Measurements from ENCODE around the gene PARD6G. TPM values are rescaled to one million over a fixed set of nuclear protein-coding genes. Genes with fewer than 3 reads are reported as not detected.
A peak's percentile ranks its signal among the peaks of the same experiment; 100 is the strongest.

PARD6G gene
- total and polyA plus RNA-seq, 7 donors: 1.2 to 13.0 (median 7.8) TPM; not detected in 1

- H3K36me3 ChIP-seq: no peaks in the 10 kb centered on the region
- no peaks in the 10 kb centered on the region for H3K9me3 ChIP-seq
- H3K27ac ChIP-seq: peak overlapping the region in 2 of 4 donors; percentile 46 to 62
- peak; percentile 52 for DNase-seq
- H3K4me1 ChIP-seq: peaks cover 0 to 20% (median 14%) of the 10 kb centered on the region in 4 donors
- no peaks in the 10 kb centered on the region for H3K27me3 ChIP-seq
- WGBS, 2 donors: 62 to 70% methylated on average over 17 of the region's 17 CpGs
- intact Hi-C loops (cut with DNase I): no loop called here
- H3K4me3 ChIP-seq: no peak overlapping the region
- TF ChIP-seq, protein P1, sequence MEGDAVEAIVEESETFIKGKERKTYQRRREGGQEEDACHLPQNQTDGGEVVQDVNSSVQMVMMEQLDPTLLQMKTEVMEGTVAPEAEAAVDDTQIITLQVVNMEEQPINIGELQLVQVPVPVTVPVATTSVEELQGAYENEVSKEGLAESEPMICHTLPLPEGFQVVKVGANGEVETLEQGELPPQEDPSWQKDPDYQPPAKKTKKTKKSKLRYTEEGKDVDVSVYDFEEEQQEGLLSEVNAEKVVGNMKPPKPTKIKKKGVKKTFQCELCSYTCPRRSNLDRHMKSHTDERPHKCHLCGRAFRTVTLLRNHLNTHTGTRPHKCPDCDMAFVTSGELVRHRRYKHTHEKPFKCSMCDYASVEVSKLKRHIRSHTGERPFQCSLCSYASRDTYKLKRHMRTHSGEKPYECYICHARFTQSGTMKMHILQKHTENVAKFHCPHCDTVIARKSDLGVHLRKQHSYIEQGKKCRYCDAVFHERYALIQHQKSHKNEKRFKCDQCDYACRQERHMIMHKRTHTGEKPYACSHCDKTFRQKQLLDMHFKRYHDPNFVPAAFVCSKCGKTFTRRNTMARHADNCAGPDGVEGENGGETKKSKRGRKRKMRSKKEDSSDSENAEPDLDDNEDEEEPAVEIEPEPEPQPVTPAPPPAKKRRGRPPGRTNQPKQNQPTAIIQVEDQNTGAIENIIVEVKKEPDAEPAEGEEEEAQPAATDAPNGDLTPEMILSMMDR (IDR thresholded peaks at IDR 0.05): peak in 1 of 4 experiments; percentile 9
- no peak for TF ChIP-seq EP300 (IDR thresholded peaks at IDR 0.05)
Observed at GRCh38 chr18:80200171-80200931, 47.0 kb downstream of the PARD6G start.

DNA sequence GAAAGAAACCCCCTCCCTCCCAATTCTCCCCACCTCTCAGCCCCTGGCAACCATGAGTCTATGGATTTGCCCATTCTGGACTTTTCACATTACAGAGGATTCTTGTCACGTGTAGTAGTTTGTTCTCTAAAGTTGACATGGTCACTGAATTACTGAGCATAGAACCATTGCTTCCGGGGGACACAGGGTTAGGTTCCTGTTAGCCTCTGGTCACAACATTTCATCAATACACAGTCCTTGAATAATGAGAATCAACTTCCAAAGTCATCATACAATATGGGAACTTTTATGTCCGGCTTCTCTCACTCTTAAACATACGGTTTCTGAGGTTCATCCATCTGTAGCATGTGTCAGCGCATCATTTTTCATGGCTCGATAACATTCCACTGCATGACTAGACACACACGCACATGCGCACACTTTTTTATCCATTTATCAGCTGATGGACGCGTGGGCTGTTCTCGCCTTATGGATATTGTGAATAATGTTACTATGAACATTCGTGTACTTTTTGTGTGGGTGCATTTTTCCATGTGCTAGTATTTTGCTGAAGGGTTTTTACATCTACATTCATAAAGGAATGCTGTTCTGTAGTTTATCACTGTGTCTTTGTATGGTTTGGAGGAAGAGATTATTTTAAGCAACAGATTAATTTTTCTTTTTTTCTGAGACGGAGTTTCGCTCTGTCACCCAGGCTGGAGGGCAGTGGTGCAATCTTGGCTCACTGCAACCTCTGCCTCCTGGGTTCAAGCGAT, 48.1 kb downstream of the PARD6G start:
- intact Hi-C loops (cut with DNase I): no loop called here

GRCh38 chr18:80198391-80198790, 48.9 kb downstream of the PARD6G start:
- WGBS, 2 donors: 80 to 89% methylated on average over 1 of the region's 1 CpG
- no peak for DNase-seq

More for the DNA sequence above, 48.1 kb downstream of the PARD6G start:
- Histone ChIP-seq H3K27ac (no peak overlapping the region), H3K4me1 (peaks cover 0 to 20% (median 14%) of the 10 kb centered on the region in 4 donors), H3K36me3 (no peaks in the 10 kb centered on the region), H3K27me3 (no peaks in the 10 kb centered on the region), H3K9me3 (no peaks in the 10 kb centered on the region), H3K4me3 (no peak overlapping the region)
- 92 to 93% methylated on average over 15 of the region's 15 CpGs for WGBS, 2 donors
- DNase-seq: no peak
- TF ChIP-seq POLR2AphosphoS5 (IDR thresholded peaks at IDR 0.05): no peak

DNA sequence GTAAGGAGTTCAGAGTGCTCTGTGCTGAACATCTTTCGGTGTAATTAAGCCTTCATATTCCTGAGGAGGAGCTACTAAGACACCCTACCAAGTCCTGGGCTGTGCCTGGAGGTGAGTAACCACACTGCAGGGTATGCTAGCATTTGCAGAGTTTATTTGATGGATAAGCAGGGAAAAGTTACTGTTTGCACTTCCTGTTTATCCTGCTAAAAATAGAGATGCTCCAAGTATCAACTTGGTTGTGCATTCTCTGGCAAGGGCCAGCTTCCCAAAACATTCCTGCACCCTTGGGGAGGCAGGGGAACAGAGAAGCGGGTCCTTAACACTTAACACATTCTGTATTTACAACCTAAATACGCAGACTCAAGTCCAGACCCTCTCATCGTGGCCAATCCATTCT, 49.8 kb downstream of the PARD6G start:
- no peaks in the 10 kb centered on the region for H3K27me3 ChIP-seq
- no peaks in the 10 kb centered on the region for H3K9me3 ChIP-seq
- intact Hi-C loops (cut with DNase I): no loop called here
- no peak for TF ChIP-seq EP300 (IDR thresholded peaks at IDR 0.05)
- TF ChIP-seq, protein P1 (IDR thresholded peaks at IDR 0.05): no peak
- no peak for TF ChIP-seq POLR2AphosphoS5 (IDR thresholded peaks at IDR 0.05)
- no peak for TF ChIP-seq POLR2A (IDR thresholded peaks at IDR 0.05)
- DNase-seq: no peak
- peaks cover 0 to 20% (median 14%) of the 10 kb centered on the region in 4 donors for H3K4me1 ChIP-seq
- no peaks in the 10 kb centered on the region for H3K36me3 ChIP-seq
- no peak overlapping the region for H3K4me3 ChIP-seq
- no peak overlapping the region for H3K27ac ChIP-seq
- WGBS, 2 donors: 74 to 77% methylated on average over 4 of the region's 4 CpGs

More at GRCh38 chr18:80198391-80198790, 48.9 kb downstream of the PARD6G start:
- TF ChIP-seq EP300 (IDR thresholded peaks at IDR 0.05) (no peak), POLR2A (IDR thresholded peaks at IDR 0.05) (no peak), POLR2AphosphoS5 (IDR thresholded peaks at IDR 0.05) (no peak)
- TF ChIP-seq, protein P1 (IDR thresholded peaks at IDR 0.05): no peak
- intact Hi-C loops (cut with DNase I): no loop called here
- no peaks in the 10 kb centered on the region for H3K9me3 ChIP-seq
- peaks cover 0 to 20% (median 14%) of the 10 kb centered on the region in 4 donors for H3K4me1 ChIP-seq
- no peaks in the 10 kb centered on the region for H3K27me3 ChIP-seq
- H3K27ac ChIP-seq: no peak overlapping the region
- no peak overlapping the region for H3K4me3 ChIP-seq
- no peaks in the 10 kb centered on the region for H3K36me3 ChIP-seq

Data from sigmoid colon (tissue), 7 donors.